VCaP (cell line): ENCODE data around the gene CTNNA2.

Source experiments
- H3K27ac ChIP-seq: fragments of 450-650 bp; 2 replicates; pipeline ENCODE4 v1.5.1; 2017
- TF ChIP-seq, protein P1 (sequence below): fragments of 450-650 bp; conservative IDR thresholded peaks from 2 replicates; pipeline ENCODE4 v1.5.1; 2017; ENCODE audit warnings: mild to moderate bottlenecking, moderate library complexity

Gene CTNNA2

DNA sequence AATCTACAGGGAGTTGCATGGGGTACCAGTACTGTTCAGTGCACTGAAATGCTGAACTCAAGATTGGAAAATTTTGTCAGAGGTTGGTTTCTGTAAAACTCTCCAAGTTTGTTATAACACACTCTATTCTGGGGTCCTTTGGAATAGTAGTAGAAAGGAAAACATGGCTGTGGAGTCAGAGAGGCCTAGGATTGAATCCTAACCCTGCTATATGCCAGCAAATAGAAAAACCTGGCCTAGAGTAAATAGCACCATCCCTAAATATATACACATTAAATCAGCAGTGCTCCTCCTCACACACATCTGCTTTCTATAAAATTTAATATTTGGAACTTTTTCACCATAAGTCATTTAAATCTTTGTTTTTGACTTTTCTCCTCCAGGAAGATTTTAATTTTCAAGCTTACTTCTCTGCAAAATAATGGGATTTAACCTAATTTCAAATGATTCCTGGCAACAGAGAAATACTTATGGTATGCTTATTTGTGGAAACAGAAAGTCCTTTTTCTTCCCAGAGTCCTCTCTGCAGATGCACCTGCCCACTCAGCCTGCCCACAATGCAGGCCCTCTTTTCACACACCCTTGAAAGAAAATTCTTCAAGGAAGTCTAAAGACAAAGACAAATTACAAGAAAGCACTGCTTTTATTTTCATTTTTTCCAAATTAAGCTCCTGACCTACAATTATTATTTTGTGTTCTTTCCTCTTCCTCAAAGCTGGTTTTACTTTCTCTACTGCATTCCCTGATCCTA, 989.2 kb downstream of the CTNNA2 start:
- TF ChIP-seq, protein P1, sequence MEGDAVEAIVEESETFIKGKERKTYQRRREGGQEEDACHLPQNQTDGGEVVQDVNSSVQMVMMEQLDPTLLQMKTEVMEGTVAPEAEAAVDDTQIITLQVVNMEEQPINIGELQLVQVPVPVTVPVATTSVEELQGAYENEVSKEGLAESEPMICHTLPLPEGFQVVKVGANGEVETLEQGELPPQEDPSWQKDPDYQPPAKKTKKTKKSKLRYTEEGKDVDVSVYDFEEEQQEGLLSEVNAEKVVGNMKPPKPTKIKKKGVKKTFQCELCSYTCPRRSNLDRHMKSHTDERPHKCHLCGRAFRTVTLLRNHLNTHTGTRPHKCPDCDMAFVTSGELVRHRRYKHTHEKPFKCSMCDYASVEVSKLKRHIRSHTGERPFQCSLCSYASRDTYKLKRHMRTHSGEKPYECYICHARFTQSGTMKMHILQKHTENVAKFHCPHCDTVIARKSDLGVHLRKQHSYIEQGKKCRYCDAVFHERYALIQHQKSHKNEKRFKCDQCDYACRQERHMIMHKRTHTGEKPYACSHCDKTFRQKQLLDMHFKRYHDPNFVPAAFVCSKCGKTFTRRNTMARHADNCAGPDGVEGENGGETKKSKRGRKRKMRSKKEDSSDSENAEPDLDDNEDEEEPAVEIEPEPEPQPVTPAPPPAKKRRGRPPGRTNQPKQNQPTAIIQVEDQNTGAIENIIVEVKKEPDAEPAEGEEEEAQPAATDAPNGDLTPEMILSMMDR = no peak
- H3K27ac ChIP-seq = no peak overlapping the region

DNA sequence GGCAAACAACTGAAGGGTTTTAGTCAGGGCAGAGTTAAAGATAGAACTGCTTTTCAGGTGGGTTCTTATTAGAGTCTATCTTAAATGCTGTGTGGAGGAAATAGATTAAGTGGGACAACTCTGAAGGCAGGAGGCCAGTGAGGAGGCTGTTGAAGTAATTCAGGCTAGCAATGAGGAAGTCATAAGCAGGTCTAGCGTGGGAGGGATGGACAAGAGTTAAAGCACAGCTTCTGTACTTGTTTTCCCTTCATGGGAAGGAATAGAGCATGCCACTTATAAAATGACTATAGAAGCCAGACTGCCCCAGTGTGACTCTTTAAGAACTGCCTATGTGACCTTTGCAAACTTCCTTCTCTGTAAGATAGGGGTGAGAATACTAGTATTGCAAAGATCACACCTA, 993.7 kb downstream of the CTNNA2 start:
- TF ChIP-seq, protein P1 = no peak
- no peak overlapping the region for H3K27ac ChIP-seq

DNA sequence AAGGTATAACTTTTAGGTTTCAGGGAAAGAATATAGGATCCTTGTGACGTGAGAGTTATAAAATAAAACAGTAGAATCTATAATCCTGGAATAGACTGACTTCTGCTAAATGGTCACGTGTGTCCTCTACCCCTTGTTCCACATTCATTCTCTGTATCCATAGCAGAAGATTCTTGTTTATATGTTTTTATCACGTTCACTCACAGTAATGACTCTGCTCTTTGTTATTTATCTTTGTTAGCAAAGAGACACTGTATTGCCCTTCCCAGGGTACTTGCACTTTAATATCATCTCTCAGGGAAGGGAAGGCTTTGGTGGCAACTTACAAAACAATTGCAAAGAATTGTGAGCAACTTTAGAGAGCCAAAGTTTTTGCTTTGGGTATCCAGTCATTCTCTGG, 997.9 kb downstream of the CTNNA2 start:
- H3K27ac ChIP-seq = no peak overlapping the region
- TF ChIP-seq, protein P1 = no peak

DNA sequence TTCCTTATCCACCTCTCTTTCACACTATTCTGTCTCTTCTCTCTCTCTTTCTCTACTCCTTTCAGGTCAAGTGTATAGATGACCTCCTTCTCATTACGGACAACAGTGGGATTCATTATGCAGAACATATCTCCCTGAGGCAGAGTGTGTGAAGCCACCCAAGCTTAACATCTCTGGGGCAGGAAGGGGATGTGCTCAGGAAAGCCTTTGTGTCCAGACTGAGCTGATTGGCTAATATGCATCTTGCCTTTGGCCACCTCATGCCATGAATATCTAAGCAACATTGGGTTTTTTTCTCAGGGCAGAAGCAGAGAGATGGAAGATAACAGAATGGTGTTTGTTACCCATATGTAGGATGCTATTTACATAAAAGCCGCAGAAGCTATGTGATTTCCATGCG, 1003.1 kb downstream of the CTNNA2 start:
- no peak overlapping the region for H3K27ac ChIP-seq
- TF ChIP-seq, protein P1 = no peak

DNA sequence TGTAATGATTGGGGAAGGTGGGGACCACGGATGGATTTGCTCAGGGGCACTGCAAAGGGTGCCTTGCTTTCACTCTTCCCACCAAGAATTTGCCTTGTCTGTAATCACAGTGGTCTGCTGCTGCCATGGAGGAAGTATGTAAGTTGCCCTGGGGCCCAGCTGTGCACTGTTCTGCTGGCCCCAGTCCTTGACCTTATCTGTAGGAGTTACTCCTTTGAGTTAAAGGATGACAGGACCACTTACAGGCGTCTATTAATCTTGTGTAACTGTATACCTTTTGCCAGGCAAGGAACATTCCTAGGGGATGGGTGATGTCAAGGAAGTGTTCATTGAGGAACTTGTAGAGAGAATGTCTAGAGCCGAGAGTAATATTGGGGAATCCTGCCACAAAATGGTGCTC, 1004.5 kb downstream of the CTNNA2 start:
- H3K27ac ChIP-seq = no peak overlapping the region
- TF ChIP-seq, protein P1 = no peak

DNA sequence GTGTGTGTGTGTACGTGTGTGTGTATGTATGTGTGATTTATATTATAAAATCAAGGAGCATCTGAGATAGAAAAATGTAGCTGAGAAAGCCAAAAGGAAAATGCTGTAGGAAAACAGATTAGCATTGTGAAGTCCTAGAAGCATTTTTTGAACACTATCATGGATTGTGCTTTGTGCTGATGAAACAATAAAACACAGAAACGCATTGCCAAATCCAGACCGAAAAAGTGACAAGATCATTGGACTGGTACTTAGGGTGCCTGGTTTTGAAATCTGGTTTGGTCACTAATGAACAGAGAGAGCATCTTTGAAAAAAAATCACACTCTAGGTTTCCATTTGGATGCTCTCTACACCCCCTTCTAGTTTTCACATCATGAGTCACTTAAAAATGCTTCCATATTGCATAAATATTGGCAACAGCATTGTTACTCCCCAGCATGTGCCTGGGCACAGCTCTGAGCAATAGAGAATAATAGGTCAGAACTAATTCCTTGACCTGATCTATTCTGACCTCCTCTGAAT, 1006.3 kb downstream of the CTNNA2 start:
- TF ChIP-seq, protein P1 = no peak
- no peak overlapping the region for H3K27ac ChIP-seq

DNA sequence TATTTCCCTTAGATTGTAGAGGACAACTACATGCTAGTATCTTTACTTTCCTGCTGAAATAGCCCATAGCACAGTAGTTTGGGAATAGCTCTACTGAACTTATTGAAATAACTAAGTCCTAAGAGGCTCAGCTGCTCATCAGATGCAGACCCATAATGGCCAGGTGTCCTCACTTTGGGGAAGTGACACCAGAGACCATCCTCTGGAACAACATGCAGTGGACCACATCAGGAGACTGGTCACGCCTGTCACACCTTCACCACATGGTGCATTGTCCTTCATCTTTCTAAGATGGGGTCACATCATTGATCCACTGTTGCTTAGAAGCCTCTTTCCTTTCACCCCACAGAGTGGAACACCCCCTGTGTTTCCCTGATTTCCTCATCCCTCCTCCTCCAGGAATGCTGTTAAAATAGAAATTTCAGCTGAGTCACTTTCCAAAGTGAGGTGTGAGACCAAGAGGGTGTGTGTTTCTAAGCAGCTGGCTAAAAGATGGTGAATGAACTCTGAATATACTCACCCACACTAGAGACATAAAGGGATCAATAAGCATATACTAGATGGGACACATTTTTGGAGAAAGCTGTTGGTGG, 1006.9 kb downstream of the CTNNA2 start:
- TF ChIP-seq, protein P1 = no peak

More for the DNA sequence above, 1006.9 kb downstream of the CTNNA2 start:
- H3K27ac ChIP-seq = no peak overlapping the region
